Astrocyte (in vitro differentiated cells and primary cell): Measurements from ENCODE around the gene LHCGR.

ENCODE experiments used
- CTCF ChIP-seq: IDR thresholded peaks from 2 replicates; pipeline ENCODE4 v1.5.1; 2011; ENCODE audit warnings: low read depth, mild to moderate bottlenecking, inconsistent platforms, low read length, moderate library complexity; ENCODE audit not compliant: insufficient read depth
- EZH2 ChIP-seq: IDR thresholded peaks from 2 replicates; pipeline ENCODE4 v1.6.1; 2012; ENCODE audit warnings: mild to moderate bottlenecking, low read length, inconsistent platforms; ENCODE audit not compliant: insufficient read depth

GRCh38 chr2:48694149-48694548 is 61.4 kb downstream of the LHCGR start:
- no peak for TF ChIP-seq CTCF
- no peak for TF ChIP-seq EZH2
